ENCODE results near the gene VAMP3. TPM values are rescaled to one million over a fixed set of nuclear protein-coding genes. Genes with fewer than 3 reads are reported as not detected.

The VAMP3 gene
- total and polyA plus RNA-seq, 9 of the 15 experiments (the other 6 are each of a cell fraction or from before 2014, with no cell fraction given) = 27.1 to 71.3 (median 47.5) TPM

- Histone ChIP-seq H3K36me3 (ENCODE audit: control insufficient read depth, insufficient read depth, low read length) (peaks cover 20% of the 10 kb centered on the region; the same call in 2 of the 3 replicates), H3K79me2 (ENCODE audit: control insufficient read depth, insufficient read depth, low read length) (no peaks in the 10 kb centered on the region), H3K9me3 (replicated peaks; ENCODE audit: control insufficient read depth, insufficient read depth, low read depth, low read length) (peaks cover 4% of the 10 kb centered on the region; the same call in 1 of the 2 replicates), H3K9ac (ENCODE audit: insufficient read depth in 1 of 2, low read depth in 2 of 2, low read length in 2 of 2) (no peak overlapping the region), H3K4me2 (ENCODE audit: insufficient read depth, low read length) (no peak overlapping the region), H2AFZ (ENCODE audit: low read depth, low read length) (no peak overlapping the region), H4K20me1 (replicated peaks; ENCODE audit: control insufficient read depth, insufficient read depth, low read length) (no peaks in the 10 kb centered on the region), H3K27me3 (ENCODE audit: control insufficient read depth in 2 of 2, insufficient read depth in 2 of 2, low read length in 2 of 2) (no peaks in the 10 kb centered on the region), H3K27ac (ENCODE audit: extremely low read depth, low read depth, low read length) (no peak overlapping the region), H3K4me3 (no peak overlapping the region), H3K4me1 (replicated peaks in 1 of 2; ENCODE audit: control insufficient read depth in 2 of 2, insufficient read depth in 2 of 2, low read length in 2 of 2) (0 out of 5 replicates have a peak, but pooled peaks cover 0 to 2% of the 10 kb centered on the region in 2 experiments), H3K9me1 (ENCODE audit: control insufficient read depth, insufficient read depth, low read length) (no peaks in the 10 kb centered on the region)
- POLR2A ChIA-PET = no interaction called here
- in situ Hi-C loops (cut with MboI) = loop anchor here (5.0 kb wide), 1 partner anchor 92 kb away; no protein-coding TSS in a partner anchor
- DNase-seq (ENCODE audit: extremely low read depth in 1 of 4, low spot score in 3 of 4) = peak; percentile 51 to 67 (median 54)
- WGBS (ENCODE audit: insufficient coverage, low coverage, missing lambda C conversion rate) = 18% methylated on average over 7 of the region's 7 CpGs
- no TSS peak for BruUV-seq (replicated peaks)
- peak; percentile 74 for FAIRE-seq
- ATAC-seq = peak; percentile 82
- intact Hi-C loops (cut with micrococcal nuclease) = no loop called here
- CTCF ChIA-PET (ENCODE audit: low intra/inter-chr PET ratio) = interaction anchor here (0.6 kb wide), 1 partner anchor 13 kb away, joined by 3 read pairs; no protein-coding TSS in a partner anchor
- 0 out of 2 replicates have a peak, but pooled peaks have one; percentile 27 for TF ChIP-seq ATF7 (IDR thresholded peaks at IDR 0.05)
- TF ChIP-seq THRB (CRISPR knock-in tag; conservative IDR thresholded peaks at IDR 0.05) = no peak
- TF ChIP-seq FOSL1 (tag; conservative IDR thresholded peaks at IDR 0.05) = peak; percentile 96
- no peak for TF ChIP-seq ZNF324 (CRISPR knock-in tag; IDR thresholded peaks at IDR 0.05)
- TF ChIP-seq ZNF41 (CRISPR knock-in tag; conservative IDR thresholded peaks at IDR 0.05) = no peak
- no peak for TF ChIP-seq PHF8 (IDR thresholded peaks at IDR 0.05; ENCODE audit: borderline replicate concordance, low read length)
- TF ChIP-seq ETS2 (tag; IDR thresholded peaks at IDR 0.05; ENCODE audit: borderline replicate concordance, poor library complexity, severe bottlenecking) = no peak
- no peak for TF ChIP-seq MTA3 (IDR thresholded peaks at IDR 0.05; ENCODE audit: borderline replicate concordance)
- peak; percentile 87 for TF ChIP-seq C11orf30 (IDR thresholded peaks at IDR 0.05; ENCODE audit: low read depth)
- no peak for TF ChIP-seq TGIF2 (CRISPR knock-in tag; IDR thresholded peaks at IDR 0.05)
- peak in 1 of 2 experiments; percentile 44; a peak in 1 of 3 replicates for TF ChIP-seq CBX3 (IDR thresholded peaks at IDR 0.05; ENCODE audit: borderline replicate concordance in 1 of 2, low read length in 2 of 2)
- TF ChIP-seq EHMT2 (IDR thresholded peaks at IDR 0.05) = 0 out of 2 replicates have a peak, but pooled peaks have one; percentile 29
- TF ChIP-seq TAF9B (IDR thresholded peaks at IDR 0.05; ENCODE audit: partially characterized antibody) = peak; percentile 34
- no peak for TF ChIP-seq ATF2 (CRISPR knock-in tag; IDR thresholded peaks at IDR 0.05)
- TF ChIP-seq ZNF3 (CRISPR knock-in tag; IDR thresholded peaks at IDR 0.05) = no peak
- no peak for TF ChIP-seq GATAD2B (IDR thresholded peaks at IDR 0.05; ENCODE audit: borderline replicate concordance)
- peak; percentile 85 for TF ChIP-seq NFE2 (IDR thresholded peaks at IDR 0.05; ENCODE audit: low read depth)
Measured at GRCh38 chr1:7810395-7810794, 39.3 kb downstream of the VAMP3 start.
